GM12878 (cell line): ENCODE data around the gene NARF. TPM values are rescaled to one million over a fixed set of nuclear protein-coding genes. Genes with fewer than 3 reads are reported as not detected.

Experiments
- BMI1 ChIP-seq: fragments of 450-650 bp; IDR thresholded peaks from 2 replicates; pipeline ENCODE4 v1.6.1; 2016; ENCODE audit warnings: mild to moderate bottlenecking, moderate library complexity, borderline replicate concordance
- CBFB ChIP-seq: IDR thresholded peaks from 2 replicates; pipeline ENCODE4 v1.6.1; 2016; ENCODE audit warnings: antibody characterized with exemption, low read depth
- EED ChIP-seq: sonication (generic); IDR thresholded peaks from 2 replicates; pipeline ENCODE4 v1.6.1; 2016; ENCODE audit warnings: antibody characterized with exemption, low read depth
- EP300 ChIP-seq, 2 experiments: fragments of 150-350 bp in 1 of 2; IDR thresholded peaks; 2 replicates each; pipeline ENCODE4 v1.6.1; 2011 to 2012; ENCODE audit warnings: low read depth in 2 of 2, low read length in 2 of 2, borderline replicate concordance in 1 of 2, improper control_type of control experiment in 1 of 2, inconsistent platforms in 1 of 2; ENCODE audit not compliant: control insufficient read depth in 1 of 2
- ETV6 ChIP-seq, 2 experiments: fragments of 450-650 bp in 1 of 2; IDR thresholded peaks in 1 of 2; conservative IDR thresholded peaks in 1 of 2; 2 replicates each; pipeline ENCODE4 v1.6.1; 2014; ENCODE audit warnings: antibody characterized with exemption in 1 of 2, borderline replicate concordance in 1 of 2, low read depth in 1 of 2, mild to moderate bottlenecking in 1 of 2, moderate library complexity in 1 of 2
- FOXM1 ChIP-seq: IDR thresholded peaks from 2 replicates; pipeline ENCODE4 v1.6.1; 2012; ENCODE audit warnings: low read depth, mild to moderate bottlenecking, inconsistent platforms, low read length, moderate library complexity
- HDGF ChIP-seq: fragments of 450-650 bp; IDR thresholded peaks from 2 replicates; pipeline ENCODE4 v1.6.1; 2016; ENCODE audit warnings: antibody characterized with exemption
- IKZF1 ChIP-seq: fragments of 450-650 bp; conservative IDR thresholded peaks from 2 replicates; pipeline ENCODE4 v1.6.1; 2017; ENCODE audit warnings: antibody characterized with exemption, mild to moderate bottlenecking
- IRF4 ChIP-seq: IDR thresholded peaks from 2 replicates; pipeline ENCODE4 v1.6.1; 2011; ENCODE audit warnings: low read depth, low read length
- JUNB ChIP-seq: IDR thresholded peaks from 2 replicates; pipeline ENCODE4 v1.6.1; 2016; ENCODE audit warnings: antibody characterized with exemption, mild to moderate bottlenecking
- MEF2A ChIP-seq: IDR thresholded peaks from 2 replicates; pipeline ENCODE4 v1.6.1; 2011; ENCODE audit warnings: low read depth, mild to moderate bottlenecking, low read length, moderate library complexity; ENCODE audit not compliant: insufficient read depth
- NFIC ChIP-seq: IDR thresholded peaks from 2 replicates; pipeline ENCODE4 v1.6.1; 2012; ENCODE audit warnings: low read depth, mild to moderate bottlenecking, inconsistent platforms, low read length, moderate library complexity
- NFYB ChIP-seq: IDR thresholded peaks from 2 replicates; pipeline ENCODE4 v1.6.1; 2011; ENCODE audit warnings: low read depth, mild to moderate bottlenecking, low read length, improper control_type of control experiment, moderate library complexity; ENCODE audit not compliant: insufficient read depth
- PAX5 ChIP-seq: IDR thresholded peaks from 2 replicates; pipeline ENCODE4 v1.6.1; 2011; ENCODE audit warnings: low read depth, low read length, borderline replicate concordance
- POLR2A ChIP-seq: IDR thresholded peaks from 2 replicates; pipeline ENCODE4 v1.6.1; 2011; ENCODE audit warnings: low read depth, mild to moderate bottlenecking, low read length
- POLR2AphosphoS5 ChIP-seq: IDR thresholded peaks from 2 replicates; pipeline ENCODE4 v1.6.1; 2011; ENCODE audit warnings: mild to moderate bottlenecking, low read length, inconsistent platforms
- POU2F2 ChIP-seq: IDR thresholded peaks from 3 replicates; pipeline ENCODE4 v1.6.1; 2011; ENCODE audit warnings: low read depth, mild to moderate bottlenecking, low read length, borderline replicate concordance
- RFX5 ChIP-seq: IDR thresholded peaks from 2 replicates; pipeline ENCODE4 v1.6.1; 2011; ENCODE audit warnings: low read depth, low read length, improper control_type of control experiment
- SP1 ChIP-seq: IDR thresholded peaks from one replicate; pipeline ENCODE4 v1.6.1; 2011; ENCODE audit warnings: low read depth, low read length
- TAF1 ChIP-seq: IDR thresholded peaks from 2 replicates; pipeline ENCODE4 v1.6.1; 2011; ENCODE audit warnings: mild to moderate bottlenecking, low read depth, low read length, borderline replicate concordance
- TCF3 ChIP-seq: IDR thresholded peaks from 2 replicates; pipeline ENCODE4 v1.6.1; 2012; ENCODE audit warnings: low read depth, mild to moderate bottlenecking, low read length, borderline replicate concordance; ENCODE audit not compliant: insufficient read depth
- TCF7 ChIP-seq: IDR thresholded peaks from 2 replicates; pipeline ENCODE4 v1.6.1; 2014; ENCODE audit warnings: antibody characterized with exemption, borderline replicate concordance
- YY1 ChIP-seq: IDR thresholded peaks from 2 replicates; pipeline ENCODE4 v1.6.1; 2011; ENCODE audit warnings: low read depth, mild to moderate bottlenecking, low read length
- ZBED1 ChIP-seq: IDR thresholded peaks from 2 replicates; pipeline ENCODE4 v1.6.1; 2016; ENCODE audit warnings: borderline replicate concordance
- ZNF207 ChIP-seq: fragments of 450-650 bp; IDR thresholded peaks from 2 replicates; pipeline ENCODE4 v1.6.1; 2014; ENCODE audit warnings: antibody characterized with exemption, mild to moderate bottlenecking, borderline replicate concordance
- ZNF217 ChIP-seq: fragments of 450-650 bp; IDR thresholded peaks from 2 replicates; pipeline ENCODE4 v1.6.1; 2017; ENCODE audit warnings: antibody characterized with exemption, mild to moderate bottlenecking
- polyA plus RNA-seq, 11 experiments: library from polyadenylated mRNA; depleted of rRNA in 4 of 11; unstranded in 6 of 11; stranded (reverse) in 5 of 11; fragments of >200 nt; fragmentation: Nextera tagmentation in 4 of 11; fragmentation: Illumina TruSeq in 1 of 11; extraction: Ambion mirVana in 4 of 11; extraction: Trizol in 1 of 11; gene quantifications; 1 replicate in 1 of 11; 2 replicates in 10 of 11; pipeline versions ENCODE4 v1.2.1 to v1.2.3, GENCODE V29; 2011 to 2016; ENCODE audit warnings: inconsistent platforms in 2 of 11, missing spikeins in 2 of 11, low read depth in 1 of 11
- total RNA-seq, 4 experiments: library from RNA; depleted of rRNA in 3 of 4; stranded (reverse); fragments of >200 nt in 3 of 4; fragmentation: Illumina TruSeq in 1 of 4; extraction: Trizol in 1 of 4; gene quantifications; 2 replicates each; pipeline versions ENCODE4 v1.2.1 to v1.2.3, GENCODE V29; 2013 to 2021
- TF ChIP-seq, protein P1 (sequence below): fragments of 450-650 bp; IDR thresholded peaks from 2 replicates; pipeline ENCODE4 v1.6.1; 2017; ENCODE audit warnings: mild to moderate bottlenecking
- TF ChIP-seq, protein P2 (sequence below): fragments of 450-650 bp; IDR thresholded peaks from 2 replicates; pipeline ENCODE4 v1.6.1; 2017; ENCODE audit warnings: low read depth, mild to moderate bottlenecking, moderate library complexity
- TF ChIP-seq, protein P3 (sequence below): fragments of 450-650 bp; IDR thresholded peaks from 2 replicates; pipeline ENCODE4 v1.6.1; 2016; ENCODE audit warnings: mild to moderate bottlenecking

NARF gene
- total and polyA plus RNA-seq, 10 of the 15 experiments (the other 5 are each of a cell fraction or from before 2014, with no cell fraction given), result 16.7 to 126 (median 47.5) TPM

- TF ChIP-seq, protein P1, sequence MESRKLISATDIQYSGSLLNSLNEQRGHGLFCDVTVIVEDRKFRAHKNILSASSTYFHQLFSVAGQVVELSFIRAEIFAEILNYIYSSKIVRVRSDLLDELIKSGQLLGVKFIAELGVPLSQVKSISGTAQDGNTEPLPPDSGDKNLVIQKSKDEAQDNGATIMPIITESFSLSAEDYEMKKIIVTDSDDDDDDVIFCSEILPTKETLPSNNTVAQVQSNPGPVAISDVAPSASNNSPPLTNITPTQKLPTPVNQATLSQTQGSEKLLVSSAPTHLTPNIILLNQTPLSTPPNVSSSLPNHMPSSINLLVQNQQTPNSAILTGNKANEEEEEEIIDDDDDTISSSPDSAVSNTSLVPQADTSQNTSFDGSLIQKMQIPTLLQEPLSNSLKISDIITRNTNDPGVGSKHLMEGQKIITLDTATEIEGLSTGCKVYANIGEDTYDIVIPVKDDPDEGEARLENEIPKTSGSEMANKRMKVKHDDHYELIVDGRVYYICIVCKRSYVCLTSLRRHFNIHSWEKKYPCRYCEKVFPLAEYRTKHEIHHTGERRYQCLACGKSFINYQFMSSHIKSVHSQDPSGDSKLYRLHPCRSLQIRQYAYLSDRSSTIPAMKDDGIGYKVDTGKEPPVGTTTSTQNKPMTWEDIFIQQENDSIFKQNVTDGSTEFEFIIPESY, result peak; percentile 32; the same call in 1 of the 2 replicates
- TF ChIP-seq JUNB, result peak; percentile 52
- TF ChIP-seq POLR2AphosphoS5, result peak; percentile 45; the same call in 1 of the 2 replicates
- TF ChIP-seq YY1, result 0 out of 2 replicates have a peak, but pooled peaks have one; percentile 37
- TF ChIP-seq, protein P2, sequence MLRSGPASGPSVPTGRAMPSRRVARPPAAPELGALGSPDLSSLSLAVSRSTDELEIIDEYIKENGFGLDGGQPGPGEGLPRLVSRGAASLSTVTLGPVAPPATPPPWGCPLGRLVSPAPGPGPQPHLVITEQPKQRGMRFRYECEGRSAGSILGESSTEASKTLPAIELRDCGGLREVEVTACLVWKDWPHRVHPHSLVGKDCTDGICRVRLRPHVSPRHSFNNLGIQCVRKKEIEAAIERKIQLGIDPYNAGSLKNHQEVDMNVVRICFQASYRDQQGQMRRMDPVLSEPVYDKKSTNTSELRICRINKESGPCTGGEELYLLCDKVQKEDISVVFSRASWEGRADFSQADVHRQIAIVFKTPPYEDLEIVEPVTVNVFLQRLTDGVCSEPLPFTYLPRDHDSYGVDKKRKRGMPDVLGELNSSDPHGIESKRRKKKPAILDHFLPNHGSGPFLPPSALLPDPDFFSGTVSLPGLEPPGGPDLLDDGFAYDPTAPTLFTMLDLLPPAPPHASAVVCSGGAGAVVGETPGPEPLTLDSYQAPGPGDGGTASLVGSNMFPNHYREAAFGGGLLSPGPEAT, result peak; percentile 62; the same call in 1 of the 2 replicates
- 0 out of 2 replicates have a peak, but pooled peaks have one; percentile 42 for TF ChIP-seq TCF7
- 0 out of 2 replicates have a peak, but pooled peaks have one; percentile 27 for TF ChIP-seq IRF4
- TF ChIP-seq TAF1, result peak; percentile 59; the same call in 1 of the 2 replicates
- 0 out of 2 replicates have a peak, but pooled peaks have one; percentile 50 for TF ChIP-seq ZNF207
- peak; percentile 97 for TF ChIP-seq POU2F2
- peak; percentile 76 for TF ChIP-seq NFIC
- TF ChIP-seq, protein P3, sequence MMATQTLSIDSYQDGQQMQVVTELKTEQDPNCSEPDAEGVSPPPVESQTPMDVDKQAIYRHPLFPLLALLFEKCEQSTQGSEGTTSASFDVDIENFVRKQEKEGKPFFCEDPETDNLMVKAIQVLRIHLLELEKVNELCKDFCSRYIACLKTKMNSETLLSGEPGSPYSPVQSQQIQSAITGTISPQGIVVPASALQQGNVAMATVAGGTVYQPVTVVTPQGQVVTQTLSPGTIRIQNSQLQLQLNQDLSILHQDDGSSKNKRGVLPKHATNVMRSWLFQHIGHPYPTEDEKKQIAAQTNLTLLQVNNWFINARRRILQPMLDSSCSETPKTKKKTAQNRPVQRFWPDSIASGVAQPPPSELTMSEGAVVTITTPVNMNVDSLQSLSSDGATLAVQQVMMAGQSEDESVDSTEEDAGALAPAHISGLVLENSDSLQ, result peak; percentile 44
- TF ChIP-seq EED, result peak; percentile 85
- peak; percentile 26; the same call in 1 of the 2 replicates for TF ChIP-seq NFYB
- TF ChIP-seq IKZF1, result peak; percentile 82; the same call in 1 of the 2 replicates
- TF ChIP-seq EP300 (IDR thresholded peaks at IDR 0.05; ENCODE audit: borderline replicate concordance in 1 of 2, control insufficient read depth in 1 of 2, low read depth in 2 of 2, low read length in 2 of 2), result peak; percentile 56 to 63; a peak in 2 of 4 replicates
- peak; percentile 54 for TF ChIP-seq SP1
- peak; percentile 77; the same call in 1 of the 2 replicates for TF ChIP-seq ZBED1
- TF ChIP-seq HDGF, result 0 out of 2 replicates have a peak, but pooled peaks have one; percentile 74
- peak; percentile 87 for TF ChIP-seq MEF2A
- TF ChIP-seq FOXM1, result peak; percentile 69; the same call in 1 of the 2 replicates
- peak; percentile 76; the same call in 1 of the 2 replicates for TF ChIP-seq PAX5
- 0 out of 2 replicates have a peak, but pooled peaks have one; percentile 20 for TF ChIP-seq BMI1
- TF ChIP-seq ETV6 (conservative IDR thresholded peaks at IDR 0.05 in 1 of 2, IDR thresholded peaks at IDR 0.05 in 1 of 2; ENCODE audit: borderline replicate concordance in 1 of 2, low read depth in 1 of 2), result peak in 1 of 2 experiments; percentile 90; a peak in 2 of 4 replicates
- TF ChIP-seq ZNF217, result peak; percentile 93; the same call in 1 of the 2 replicates
- 0 out of 2 replicates have a peak, but pooled peaks have one; percentile 29 for TF ChIP-seq RFX5
- peak; percentile 85 for TF ChIP-seq CBFB
- TF ChIP-seq POLR2A, result peak; percentile 46
- TF ChIP-seq TCF3, result peak; percentile 81; the same call in 1 of the 2 replicates
Measured at GRCh38 chr17:82506402-82506801, 47.9 kb downstream of the NARF start (continued).
